HCT116 (cell line): ENCODE results near the gene REPS2. TPM values are rescaled to one million over a fixed set of nuclear protein-coding genes. Genes with fewer than 3 reads are reported as not detected.

Source experiments
- ATAC-seq: fragments of 200-7000 bp; cut with Tn5 transposase; 2 replicates; pipeline ENCODE4 v1.9.1; 2020; ENCODE audit warnings: mild to moderate bottlenecking, moderate library complexity
- BruUV-seq: library from RNA; stranded (reverse); fragments of 400-500 nt; replicated peaks from 2 replicates; lab custom pipeline; 2021; lab: Mats Ljungman, UMichigan
- CTCF ChIA-PET: fragments of 300-600 bp; sonication (Branson Sonifier 250); formaldehyde crosslinking; loops from one replicate; lab custom pipeline; 2021; ENCODE audit warnings: antibody characterized with exemption; lab: Charles Lee
- POLR2A ChIA-PET: fragments of 300-600, 350-600 bp; sonication (Branson Sonifier 250); formaldehyde crosslinking; loops from one replicate; lab custom pipeline; 2021; ENCODE audit warnings: antibody characterized with exemption; lab: Charles Lee
- RAD21 ChIA-PET, 2 experiments: fragments of 300-600 bp; sonication (Branson Sonifier 250); formaldehyde crosslinking; loops; one replicate each; lab custom pipeline; 2023; ENCODE audit warnings: low total read pairs in 2 of 2; ENCODE audit not compliant: uncharacterized antibody in 2 of 2, unreplicated experiment in 2 of 2, low non-redundant PET in 1 of 2; lab: Charles Lee
- DNase-seq: peaks from one replicate; pipeline ENCODE4 v3.0.0-alpha.2; 2010; ENCODE audit warnings: low read depth, low spot score
- H2AFZ ChIP-seq: fragments of 200-600 bp; shearing (Covaris generic), sonication (generic); 2 replicates; pipeline ENCODE4 v1.6.1; 2017; ENCODE audit warnings: low read depth, mixed run types, mixed read lengths, antibody characterized with exemption, low read length; ENCODE audit not compliant: poor library complexity, severe bottlenecking
- H3K27ac ChIP-seq: 2 replicates; pipeline ENCODE4 v1.5.1; 2012; ENCODE audit warnings: low read depth, low read length
- H3K27me3 ChIP-seq: fragments of 200-600 bp; sonication (generic); 2 replicates; pipeline ENCODE4 v1.6.1; 2016; ENCODE audit warnings: mixed run types, low read length, mixed read lengths; ENCODE audit not compliant: insufficient read depth
- H3K36me3 ChIP-seq, 2 experiments: fragments of 200-500 bp in 1 of 2; fragments of 200-600 bp in 1 of 2; sonication (Bioruptor generic) in 1 of 2; sonication (generic) in 1 of 2; 2 replicates each; pipeline versions ENCODE4 v1.5.1 to v1.6.1; 2014 to 2016; ENCODE audit warnings: low read length in 2 of 2, inconsistent platforms in 1 of 2, mixed read lengths in 1 of 2, mixed run types in 1 of 2; ENCODE audit not compliant: insufficient read depth in 2 of 2, control insufficient read depth in 1 of 2
- H3K4me1 ChIP-seq, 2 experiments: fragments of 200-600 bp in 1 of 2; sonication (generic) in 1 of 2; 2 replicates each; pipeline versions ENCODE4 v1.5.1 to v1.6.1; 2012 to 2017; ENCODE audit warnings: low read length in 2 of 2, inconsistent platforms in 1 of 2, mild to moderate bottlenecking in 1 of 2, mixed read lengths in 1 of 2, mixed run types in 1 of 2, moderate library complexity in 1 of 2; ENCODE audit not compliant: insufficient read depth in 2 of 2, control insufficient read depth in 1 of 2
- H3K4me2 ChIP-seq: fragments of 200-600 bp; sonication (generic); 2 replicates; pipeline ENCODE4 v1.6.1; 2017; ENCODE audit warnings: mixed run types, low read length, mixed read lengths
- H3K4me3 ChIP-seq, 2 experiments: fragments of 200-600 bp in 1 of 2; sonication (generic) in 1 of 2; replicated peaks in 1 of 2; 2 replicates each; pipeline ENCODE4 v1.5.1; 2011 to 2016; ENCODE audit warnings: low read length in 2 of 2, control low read depth in 1 of 2, low read depth in 1 of 2, mild to moderate bottlenecking in 1 of 2, mixed read lengths in 1 of 2, mixed run types in 1 of 2
- H3K79me2 ChIP-seq: fragments of 200-600 bp; sonication (generic); 2 replicates; pipeline ENCODE4 v1.6.1; 2017; ENCODE audit warnings: mild to moderate bottlenecking, mixed run types, low read length, moderate library complexity, mixed read lengths; ENCODE audit not compliant: insufficient read depth
- H3K9ac ChIP-seq: fragments of 200-600 bp; sonication (generic); 2 replicates; pipeline ENCODE4 v1.6.1; 2016; ENCODE audit warnings: low read length, mixed read lengths
- H3K9me2 ChIP-seq: fragments of 200-600 bp; sonication (generic), shearing (Covaris generic); 2 replicates; pipeline ENCODE4 v1.6.1; 2017; ENCODE audit warnings: mixed run types, mild to moderate bottlenecking, moderate library complexity; ENCODE audit not compliant: insufficient read depth
- H3K9me3 ChIP-seq, 2 experiments: fragments of 200-500 bp in 1 of 2; fragments of 200-600 bp in 1 of 2; sonication (Bioruptor generic) in 1 of 2; sonication (generic) in 1 of 2; 2 replicates each; pipeline ENCODE4 v1.6.1; 2014 to 2017; ENCODE audit warnings: low read length in 2 of 2, mixed read lengths in 2 of 2, inconsistent platforms in 1 of 2, low read depth in 1 of 2, mild to moderate bottlenecking in 1 of 2, mixed run types in 1 of 2, moderate library complexity in 1 of 2; ENCODE audit not compliant: control insufficient read depth in 1 of 2, insufficient read depth in 1 of 2
- H4K20me1 ChIP-seq: fragments of 200-600 bp; sonication (generic), shearing (Covaris generic); 2 replicates; pipeline ENCODE4 v1.6.1; 2017; ENCODE audit warnings: mixed run types, mild to moderate bottlenecking, moderate library complexity; ENCODE audit not compliant: insufficient read depth
- CBX3 ChIP-seq: IDR thresholded peaks from 2 replicates; pipeline ENCODE4 v1.6.1; 2012; ENCODE audit warnings: low read depth
- CEBPB ChIP-seq: IDR thresholded peaks from 2 replicates; pipeline ENCODE4 v1.6.1; 2012; ENCODE audit warnings: low read depth
- CTCF ChIP-seq, 3 experiments: fragments of 200-600 bp in 1 of 3; sonication (generic) in 1 of 3; IDR thresholded peaks in 2 of 3; conservative IDR thresholded peaks in 1 of 3; 2 replicates each; pipeline ENCODE4 v1.5.1; 2012 to 2017; ENCODE audit warnings: low read depth in 2 of 3, low read length in 2 of 3, antibody characterized with exemption in 1 of 3, borderline replicate concordance in 1 of 3, control low read depth in 1 of 3, mild to moderate bottlenecking in 1 of 3, mixed read lengths in 1 of 3, mixed run types in 1 of 3, moderate library complexity in 1 of 3; ENCODE audit not compliant: insufficient read depth in 1 of 3
- EGR1 ChIP-seq: IDR thresholded peaks from 2 replicates; pipeline ENCODE4 v1.6.1; 2012; ENCODE audit warnings: low read depth
- EZH2 ChIP-seq: fragments of 200-600 bp; sonication (generic); IDR thresholded peaks from 2 replicates; pipeline ENCODE4 v1.6.1; 2017; ENCODE audit warnings: antibody characterized with exemption, mixed run types
- EZH2phosphoT487 ChIP-seq: fragments of 200-600 bp; IDR thresholded peaks from 2 replicates; pipeline ENCODE4 v1.6.1; 2018; ENCODE audit warnings: antibody characterized with exemption, borderline replicate concordance
- FOSL1 ChIP-seq: IDR thresholded peaks from 2 replicates; pipeline ENCODE4 v1.6.1; 2012; ENCODE audit warnings: low read depth
- MAX ChIP-seq: IDR thresholded peaks from 2 replicates; pipeline ENCODE4 v1.6.1; 2012
- POLR2A ChIP-seq: IDR thresholded peaks from 2 replicates; pipeline ENCODE4 v1.7.0; 2011; ENCODE audit warnings: borderline replicate concordance; ENCODE audit not compliant: insufficient read depth, insufficient read length; ENCODE audit errors: extremely low read depth
- REST ChIP-seq: IDR thresholded peaks from 2 replicates; pipeline ENCODE4 v1.6.1; 2012; ENCODE audit warnings: low read depth
- SIN3A ChIP-seq: IDR thresholded peaks from 2 replicates; pipeline ENCODE4 v1.6.1; 2012; ENCODE audit warnings: low read depth
- SRF ChIP-seq: IDR thresholded peaks from 2 replicates; pipeline ENCODE4 v1.6.1; 2012; ENCODE audit warnings: low read depth
- TCF7L2 ChIP-seq: IDR thresholded peaks from 2 replicates; pipeline ENCODE4 v1.7.0; 2011; ENCODE audit warnings: borderline replicate concordance, inconsistent platforms; ENCODE audit not compliant: insufficient read depth, insufficient read length; ENCODE audit errors: extremely low read depth
- YY1 ChIP-seq: IDR thresholded peaks from 2 replicates; pipeline ENCODE4 v1.6.1; 2011; ENCODE audit warnings: low read length, low read depth, moderate library complexity, mild to moderate bottlenecking; ENCODE audit not compliant: insufficient replicate concordance; ENCODE audit errors: extremely low read depth
- ZFX ChIP-seq: fragments of 450-650 bp; IDR thresholded peaks from 2 replicates; pipeline ENCODE4 v1.6.1; 2017
- intact Hi-C: fragments of 100-400 bp; cut with micrococcal nuclease; formaldehyde crosslinking; loops from 2 replicates; pipeline ENCODE4 v1.10.0; 2022
- total RNA-seq: library from RNA; stranded (reverse); gene quantifications from one replicate; pipeline ENCODE4 v1.2.1, GENCODE V29; 2021; ENCODE audit not compliant: unreplicated experiment

Gene REPS2
- total RNA-seq, 1 experiment from 2014 or later: 4.5 TPM

GRCh38 chrX:17017134-17017533 lies 70.7 kb downstream of the REPS2 start:
- no peaks in the 10 kb centered on the region for H3K27me3 ChIP-seq
- H3K36me3 ChIP-seq: no peaks in the 10 kb centered on the region
- no peak overlapping the region for H3K4me3 ChIP-seq
- ATAC-seq (no peak), DNase-seq (no peak)
- TF ChIP-seq CEBPB (no peak), SIN3A (no peak), FOSL1 (no peak), EZH2 (no peak), TCF7L2 (no peak), EGR1 (no peak), MAX (no peak), POLR2A (no peak), REST (no peak), SRF (no peak), CBX3 (no peak), ZFX (no peak), CTCF (IDR thresholded peaks at IDR 0.05 in 2 of 3, conservative IDR thresholded peaks at IDR 0.05 in 1 of 3; ENCODE audit: borderline replicate concordance in 1 of 3, insufficient read depth in 1 of 3, low read depth in 2 of 3, low read length in 2 of 3) (no peak), YY1 (no peak), EZH2phosphoT487 (no peak)
- H2AFZ ChIP-seq: no peak overlapping the region
- H3K79me2 ChIP-seq: no peaks in the 10 kb centered on the region
- H3K4me2 ChIP-seq: no peak overlapping the region
- no TSS peak for BruUV-seq
- no peaks in the 10 kb centered on the region for H3K9me2 ChIP-seq
- no peaks in the 10 kb centered on the region for H3K4me1 ChIP-seq
- RAD21 ChIA-PET: no interaction called here
- no peaks in the 10 kb centered on the region for H4K20me1 ChIP-seq
- no peak overlapping the region for H3K27ac ChIP-seq
- no peaks in the 10 kb centered on the region for H3K9me3 ChIP-seq
- no peak overlapping the region for H3K9ac ChIP-seq
- intact Hi-C loops: no loop called here
- CTCF ChIA-PET: no interaction called here
- POLR2A ChIA-PET: no interaction called here
